ENCODE data around the gene MBNL3.

- TF ChIP-seq YY1 (IDR thresholded peaks at IDR 0.05; ENCODE audit: insufficient read depth, insufficient read length) (no peak), ZNF274 (IDR thresholded peaks at IDR 0.05; ENCODE audit: low read depth, low read length) (no peak)
These were observed 158.6 kb downstream of the MBNL3 start for GRCh38 chrX:132330156-132330729.
